Endothelial cell of umbilical vein (primary cell): ENCODE results near the gene DTWD2. TPM values are rescaled to one million over a fixed set of nuclear protein-coding genes. Genes with fewer than 3 reads are reported as not detected.

Source experiments
- BruUV-seq: library from RNA; stranded (reverse); fragments of 400-500 nt; replicated peaks from 2 replicates; lab custom pipeline; 2021; lab: Mats Ljungman, UMichigan
- CTCF ChIA-PET: fragments of 300-600, 350-600 bp; sonication (Branson Sonifier 250); formaldehyde crosslinking; loops from one replicate; lab custom pipeline; 2021; ENCODE audit warnings: antibody characterized with exemption, inconsistent platforms; lab: Charles Lee
- POLR2A ChIA-PET: fragments of 300-600, 350-600 bp; sonication (Branson Sonifier 250); formaldehyde crosslinking; loops from one replicate; lab custom pipeline; 2021; ENCODE audit warnings: antibody characterized with exemption, inconsistent platforms; lab: Charles Lee
- DNase-seq: peaks from one replicate; pipeline ENCODE4 v3.0.0-alpha.2; 2011; ENCODE audit warnings: low read depth, low spot score
- FAIRE-seq: peaks from 2 replicates; lab custom pipeline; 2011; peaks lifted over from hg19 to GRCh38; lab: Jason Lieb, UNC
- H2AFZ ChIP-seq: 2 replicates; pipeline ENCODE4 v1.6.0; 2012; ENCODE audit warnings: low read depth, low read length, control low read depth, inconsistent platforms
- H3K27ac ChIP-seq: 2 replicates; pipeline ENCODE4 v1.5.1; 2011; ENCODE audit warnings: low read depth, mild to moderate bottlenecking, control low read depth, low read length, moderate library complexity; ENCODE audit not compliant: insufficient read depth
- H3K27me3 ChIP-seq, 2 experiments: 2 replicates each; pipeline versions ENCODE4 v1.6.0 to v1.6.1; 2011; ENCODE audit warnings: low read length in 2 of 2, mixed read lengths in 1 of 2; ENCODE audit not compliant: control insufficient read depth in 2 of 2, insufficient read depth in 2 of 2
- H3K36me3 ChIP-seq, 2 experiments: 2 replicates in 1 of 2; 3 replicates in 1 of 2; pipeline ENCODE4 v1.5.1; 2011; ENCODE audit warnings: low read length in 2 of 2, mild to moderate bottlenecking in 1 of 2, moderate library complexity in 1 of 2; ENCODE audit not compliant: control insufficient read depth in 2 of 2, insufficient read depth in 2 of 2; ENCODE audit errors: extremely low read depth in 1 of 2
- H3K4me1 ChIP-seq: 3 replicates; pipeline ENCODE4 v1.5.1; 2011; ENCODE audit warnings: mild to moderate bottlenecking, low read length; ENCODE audit not compliant: control insufficient read depth, insufficient read depth; ENCODE audit errors: extremely low read depth
- H3K4me2 ChIP-seq: 2 replicates; pipeline ENCODE4 v1.6.1; 2011; ENCODE audit warnings: low read length, control low read depth, mixed read lengths; ENCODE audit not compliant: insufficient read depth
- H3K4me3 ChIP-seq, 3 experiments: fragments of 200-600 bp in 1 of 3; sonication (generic), shearing (Covaris generic) in 1 of 3; replicated peaks in 1 of 3; 2 replicates each; pipeline ENCODE4 v1.5.1; 2011 to 2016; ENCODE audit warnings: control low read depth in 3 of 3, low read length in 3 of 3, mild to moderate bottlenecking in 2 of 3, inconsistent platforms in 1 of 3, low read depth in 1 of 3, moderate library complexity in 1 of 3; ENCODE audit not compliant: insufficient read depth in 1 of 3
- H3K79me2 ChIP-seq: 2 replicates; pipeline ENCODE4 v1.6.0; 2012; ENCODE audit warnings: low read length, inconsistent platforms; ENCODE audit not compliant: control insufficient read depth, insufficient read depth
- H3K9ac ChIP-seq: replicated peaks from 2 replicates; pipeline ENCODE3; 2011; ENCODE audit warnings: low read length, control low read depth; ENCODE audit not compliant: insufficient read depth; ENCODE audit errors: extremely low read depth
- H3K9me1 ChIP-seq: replicated peaks from 3 replicates; pipeline ENCODE4 v1.6.0; 2011; ENCODE audit warnings: mild to moderate bottlenecking, low read length; ENCODE audit not compliant: control insufficient read depth, insufficient read depth; ENCODE audit errors: extremely low read depth
- H3K9me3 ChIP-seq: replicated peaks from 2 replicates; pipeline ENCODE4 v1.5.1; 2012; ENCODE audit warnings: low read length, inconsistent platforms; ENCODE audit not compliant: control insufficient read depth, insufficient read depth
- H4K20me1 ChIP-seq: replicated peaks from 2 replicates; pipeline ENCODE3; 2011; ENCODE audit warnings: mild to moderate bottlenecking, low read length; ENCODE audit not compliant: control insufficient read depth, insufficient read depth; ENCODE audit errors: extremely low read depth
- CTCF ChIP-seq, 2 donors: IDR thresholded peaks; 1 replicate in 1 of 2; 2 replicates in 1 of 2; pipeline ENCODE4 v1.5.1; 2011; ENCODE audit warnings: low read length in 2 of 2, mild to moderate bottlenecking in 2 of 2, moderate library complexity in 2 of 2, control low read depth in 1 of 2, inconsistent platforms in 1 of 2, low read depth in 1 of 2; ENCODE audit not compliant: insufficient read depth in 1 of 2; ENCODE audit errors: extremely low read depth in 1 of 2
- EZH2 ChIP-seq: IDR thresholded peaks from 2 replicates; pipeline ENCODE4 v1.6.1; 2012; ENCODE audit warnings: borderline replicate concordance, low read depth, mild to moderate bottlenecking, moderate library complexity, low read length, inconsistent platforms; ENCODE audit not compliant: severe bottlenecking
- FOS ChIP-seq: IDR thresholded peaks from 2 replicates; pipeline ENCODE4 v1.6.1; 2011; ENCODE audit warnings: mild to moderate bottlenecking, low read length, moderate library complexity, borderline replicate concordance; ENCODE audit not compliant: insufficient read depth
- GATA2 ChIP-seq: IDR thresholded peaks from 2 replicates; pipeline ENCODE4 v1.7.0; 2011; ENCODE audit warnings: low read depth, mild to moderate bottlenecking, moderate library complexity, mixed read lengths, low read length; ENCODE audit not compliant: insufficient read length, insufficient read depth
- JUN ChIP-seq: IDR thresholded peaks from 2 replicates; pipeline ENCODE4 v1.6.1; 2011; ENCODE audit warnings: borderline replicate concordance, low read depth; ENCODE audit not compliant: insufficient read length, insufficient read depth
- MYC ChIP-seq: IDR thresholded peaks from one replicate; pipeline ENCODE4 v1.6.1; 2011; ENCODE audit warnings: mild to moderate bottlenecking, low read depth, low read length
- POLR2A ChIP-seq: IDR thresholded peaks from 2 replicates; pipeline ENCODE4 v1.6.1; 2012; ENCODE audit warnings: low read depth, mild to moderate bottlenecking, control low read depth, low read length
- POLR2AphosphoS5 ChIP-seq: IDR thresholded peaks from 2 replicates; pipeline ENCODE4 v1.6.1; 2012; ENCODE audit warnings: low read depth, mild to moderate bottlenecking, control low read depth, low read length, moderate library complexity; ENCODE audit not compliant: insufficient read depth
- dilution Hi-C: fragments of 300-500 bp; cut with MboI; formaldehyde crosslinking; loops from one replicate; pipeline ENCODE4 v1.15.0; 2019; ENCODE audit warnings: low sequenced_read_pairs; ENCODE audit not compliant: extremely low pct_ligation_motif_present
- intact Hi-C: fragments of 100-400 bp; cut with micrococcal nuclease; formaldehyde crosslinking; loops from one replicate; pipeline ENCODE4 v1.10.0; 2022
- polyA plus RNA-seq, 4 experiments: library from polyadenylated mRNA; depleted of rRNA in 3 of 4; stranded (reverse) in 3 of 4; unstranded in 1 of 4; fragments of >200 nt; gene quantifications; 2 replicates each; pipeline versions ENCODE4 v1.2.1 to v1.2.3, GENCODE V29; 2011 to 2012; ENCODE audit warnings: missing spikeins in 1 of 4
- total RNA-seq: library from RNA; stranded (reverse); gene quantifications from 2 replicates; pipeline ENCODE4 v1.2.3, GENCODE V29; 2021
- TF ChIP-seq, protein P1 (sequence below): IDR thresholded peaks from 2 replicates; pipeline ENCODE4 v1.6.1; 2011; ENCODE audit not compliant: insufficient read depth, insufficient read length

DTWD2 gene
- total and polyA plus RNA-seq, 2 donors (not counting 3 experiments of a cell fraction or from before 2014, with no cell fraction given), result 0.99 to 1.1 TPM

- TF ChIP-seq, protein P1, sequence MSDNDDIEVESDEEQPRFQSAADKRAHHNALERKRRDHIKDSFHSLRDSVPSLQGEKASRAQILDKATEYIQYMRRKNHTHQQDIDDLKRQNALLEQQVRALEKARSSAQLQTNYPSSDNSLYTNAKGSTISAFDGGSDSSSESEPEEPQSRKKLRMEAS, result no peak
- TF ChIP-seq CTCF (IDR thresholded peaks at IDR 0.05; ENCODE audit: extremely low read depth in 1 of 2, insufficient read depth in 1 of 2, low read depth in 1 of 2, low read length in 2 of 2) (no peak), POLR2A (no peak), EZH2 (no peak), MYC (no peak), POLR2AphosphoS5 (no peak)
- no TSS peak for BruUV-seq
- Histone ChIP-seq H2AFZ (no peak overlapping the region), H3K4me2 (no peak overlapping the region), H3K36me3 (no peaks in the 10 kb centered on the region), H3K79me2 (no peaks in the 10 kb centered on the region), H3K9me3 (no peaks in the 10 kb centered on the region), H3K4me1 (no peaks in the 10 kb centered on the region), H4K20me1 (no peaks in the 10 kb centered on the region), H3K27me3 (no peaks in the 10 kb centered on the region), H3K9me1 (no peaks in the 10 kb centered on the region), H3K9ac (no peak overlapping the region), H3K4me3 (no peak overlapping the region), H3K27ac (no peak overlapping the region)
- ChIA-PET POLR2A (no interaction called here), CTCF (no interaction called here)
- intact Hi-C loops (no loop called here), dilution Hi-C loops (no loop called here)
- DNase-seq (no peak), FAIRE-seq (no peak)
Measured at GRCh38 chr5:118933703-118934102, 54.6 kb downstream of the DTWD2 start.

DNA sequence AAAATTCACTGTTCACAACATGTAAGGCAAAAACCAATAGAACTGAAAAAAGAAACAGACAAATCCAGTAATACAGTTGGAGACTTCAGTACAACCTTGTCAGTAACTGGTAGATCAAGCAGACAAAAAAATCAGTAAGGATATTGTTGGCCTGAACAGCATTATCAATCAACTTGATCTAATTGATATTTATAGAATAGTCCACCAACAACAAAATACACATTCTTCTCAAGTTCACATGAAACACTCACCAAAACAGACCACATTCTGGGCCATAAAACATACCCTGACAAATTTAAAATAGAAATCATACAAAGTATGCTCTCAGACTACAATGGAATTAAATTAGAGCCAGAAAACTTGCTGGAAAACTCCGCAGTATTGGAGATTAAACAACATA lies 56.8 kb downstream of the DTWD2 start:
- DNase-seq (no peak), FAIRE-seq (no peak)
- H3K27me3 ChIP-seq, result no peaks in the 10 kb centered on the region
- H4K20me1 ChIP-seq, result no peaks in the 10 kb centered on the region
- TF ChIP-seq, protein P1, result no peak
- no peak for TF ChIP-seq POLR2A
- no peak for TF ChIP-seq EZH2
- no peak for TF ChIP-seq JUN
- TF ChIP-seq CTCF (IDR thresholded peaks at IDR 0.05; ENCODE audit: extremely low read depth in 1 of 2, insufficient read depth in 1 of 2, low read depth in 1 of 2, low read length in 2 of 2), result no peak
- TF ChIP-seq MYC, result no peak
- no peak for TF ChIP-seq FOS
- TF ChIP-seq GATA2, result no peak
- H3K79me2 ChIP-seq, result no peaks in the 10 kb centered on the region
- no TSS peak for BruUV-seq
- H3K9me1 ChIP-seq, result no peaks in the 10 kb centered on the region
- no peaks in the 10 kb centered on the region for H3K9me3 ChIP-seq
- intact Hi-C loops (no loop called here), dilution Hi-C loops (no loop called here)
- no peak overlapping the region for H2AFZ ChIP-seq
- H3K36me3 ChIP-seq, result no peaks in the 10 kb centered on the region
- H3K4me3 ChIP-seq, result no peak overlapping the region
- no peaks in the 10 kb centered on the region for H3K4me1 ChIP-seq
- no peak overlapping the region for H3K27ac ChIP-seq
- H3K4me2 ChIP-seq, result no peak overlapping the region
- POLR2A ChIA-PET, result no interaction called here
- CTCF ChIA-PET, result no interaction called here
- H3K9ac ChIP-seq, result no peak overlapping the region
